Measurements from ENCODE around the gene DDI2. TPM values are rescaled to one million over a fixed set of nuclear protein-coding genes. Genes with fewer than 3 reads are reported as not detected.

Gene DDI2
- total and polyA plus RNA-seq, 9 of the 15 experiments (the other 6 are each of a cell fraction or from before 2014, with no cell fraction given), result 6.5 to 48.4 (median 21.2) TPM

DNA sequence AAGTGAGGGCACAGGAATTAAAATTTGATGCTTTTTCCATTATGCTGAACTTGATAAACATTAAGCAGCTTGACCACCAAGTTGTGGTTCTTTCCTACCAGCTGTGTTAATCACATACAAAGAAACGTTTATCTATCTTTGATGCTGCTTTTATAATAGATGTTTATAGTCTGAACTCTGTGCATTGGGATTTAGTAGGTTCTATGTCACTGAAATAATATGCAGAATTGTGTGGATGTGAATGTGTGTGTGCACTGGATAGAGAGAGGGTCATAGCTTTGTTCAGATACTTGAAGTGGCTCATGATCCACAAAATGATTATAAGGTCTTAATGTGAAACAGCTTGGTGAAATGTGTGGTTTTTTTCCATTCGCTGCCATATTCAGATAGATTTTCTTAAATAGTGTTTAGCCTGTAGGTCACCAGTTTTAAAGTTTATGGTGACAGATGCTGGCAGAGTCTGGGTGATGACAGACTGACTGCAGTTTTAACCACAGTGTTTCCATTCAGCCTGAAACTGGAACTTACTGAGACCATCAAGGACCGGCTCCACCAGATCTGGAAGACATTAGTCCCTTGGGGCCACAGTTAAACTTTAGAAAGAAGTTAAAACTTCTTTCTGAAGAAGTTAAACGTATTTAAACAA is 10.2 kb downstream of the DDI2 start (continued):
- peak; percentile 19; the same call in 1 of the 2 replicates for TF ChIP-seq ESRRA (IDR thresholded peaks at IDR 0.05; ENCODE audit: borderline replicate concordance, low read depth)
- TF ChIP-seq ZBTB34 (CRISPR knock-in tag; IDR thresholded peaks at IDR 0.05), result peak; percentile 80; the same call in 1 of the 2 replicates
- no peak for TF ChIP-seq EHMT2 (IDR thresholded peaks at IDR 0.05)
- no peak for TF ChIP-seq SMARCA5 (IDR thresholded peaks at IDR 0.05)
- 0 out of 2 replicates have a peak, but pooled peaks have one; percentile 5 for TF ChIP-seq RBFOX2 (IDR thresholded peaks at IDR 0.05; ENCODE audit: low read depth, low read length)
- TF ChIP-seq ID3 (CRISPR knock-in tag; IDR thresholded peaks at IDR 0.05), result no peak
- peak; percentile 79; the same call in 1 of the 2 replicates for TF ChIP-seq ID3 (tag; IDR thresholded peaks at IDR 0.05)

- in situ Hi-C loops (cut with MboI), result no loop called here
- TF ChIP-seq NKRF (IDR thresholded peaks at IDR 0.05; ENCODE audit: borderline replicate concordance), result no peak
- TF ChIP-seq FOS (IDR thresholded peaks at IDR 0.05; ENCODE audit: extremely low read depth, insufficient read length), result no peak
- no peak for TF ChIP-seq NFYB (IDR thresholded peaks at IDR 0.05; ENCODE audit: extremely low read depth, insufficient read length)
- no peak for TF ChIP-seq PRMT5 (CRISPR knock-in tag; IDR thresholded peaks at IDR 0.05)
- TF ChIP-seq CEBPG (CRISPR knock-in tag; IDR thresholded peaks at IDR 0.05), result no peak
- no peak for TF ChIP-seq CEBPG (tag; conservative IDR thresholded peaks at IDR 0.05 in 1 of 2, IDR thresholded peaks at IDR 0.05 in 1 of 2)
- no peak for TF ChIP-seq NCOA2 (IDR thresholded peaks at IDR 0.05; ENCODE audit: partially characterized antibody in 2 of 2)
- TF ChIP-seq SLC30A9 (CRISPR knock-in tag; IDR thresholded peaks at IDR 0.05), result no peak
- TF ChIP-seq NFIX (CRISPR knock-in tag; IDR thresholded peaks at IDR 0.05; ENCODE audit: low read depth), result no peak
- 0 out of 4 replicates have a peak, but pooled peaks of 1 of the 2 experiments have one; percentile 33 for TF ChIP-seq TBL1XR1 (IDR thresholded peaks at IDR 0.05; ENCODE audit: low read length in 2 of 2)
Measured at GRCh38 chr1:15628003-15628402, 10.7 kb downstream of the DDI2 start.

More at GRCh38 chr1:15628003-15628402, 10.7 kb downstream of the DDI2 start:
- peaks cover 77% of the 10 kb centered on the region for H3K36me3 ChIP-seq (ENCODE audit: control insufficient read depth, insufficient read depth, low read length)
- DNase-seq (ENCODE audit: extremely low read depth in 1 of 4, low spot score in 3 of 4) (peak in 3 of 4 experiments; percentile 33 to 63 (median 54)), ATAC-seq (peak; percentile 69), FAIRE-seq (peak; percentile 70)
- POLR2A ChIA-PET, result interaction anchor here (1.5 to 1.8 kb wide), 2 partner anchors 8 to 48 kb away, joined by 4 to 17 read pairs; no protein-coding TSS in a partner anchor
- peaks cover 3% of the 10 kb centered on the region for H3K9me1 ChIP-seq (ENCODE audit: control insufficient read depth, insufficient read depth, low read length)
- H3K4me3 ChIP-seq, result no peak overlapping the region
- BruUV-seq (replicated peaks), result no TSS peak
- peak overlapping the region; percentile 45 for H3K4me2 ChIP-seq (ENCODE audit: insufficient read depth, low read length)
- 29% methylated on average over 1 of the region's 1 CpG for WGBS (ENCODE audit: insufficient coverage, low coverage, missing lambda C conversion rate)
- peaks cover 74% of the 10 kb centered on the region for H3K79me2 ChIP-seq (ENCODE audit: control insufficient read depth, insufficient read depth, low read length)
- 0 out of 2 replicates have a peak, but pooled peaks cover 4% of the 10 kb centered on the region for H4K20me1 ChIP-seq (replicated peaks; ENCODE audit: control insufficient read depth, insufficient read depth, low read length)
- no peaks in the 10 kb centered on the region for H3K9me3 ChIP-seq (replicated peaks; ENCODE audit: control insufficient read depth, insufficient read depth, low read depth, low read length)
- CTCF ChIA-PET (ENCODE audit: low intra/inter-chr PET ratio), result no interaction called here
- peak overlapping the region in 1 of 2 experiments; percentile 66; a peak in 2 of 4 replicates for H3K9ac ChIP-seq (ENCODE audit: insufficient read depth in 1 of 2, low read depth in 2 of 2, low read length in 2 of 2)
- H3K27me3 ChIP-seq (ENCODE audit: control insufficient read depth in 2 of 2, insufficient read depth in 2 of 2, low read length in 2 of 2), result no peaks in the 10 kb centered on the region
- peak overlapping the region; percentile 74 for H3K27ac ChIP-seq (ENCODE audit: extremely low read depth, low read depth, low read length)
- intact Hi-C loops (cut with micrococcal nuclease), result no loop called here
- no peak overlapping the region for H2AFZ ChIP-seq (ENCODE audit: low read depth, low read length)
- peaks cover 12 to 43% of the 10 kb centered on the region in 2 experiments for H3K4me1 ChIP-seq (replicated peaks in 1 of 2; ENCODE audit: control insufficient read depth in 2 of 2, insufficient read depth in 2 of 2, low read length in 2 of 2)
